Measurements from ENCODE around the gene TES. TPM values are rescaled to one million over a fixed set of nuclear protein-coding genes. Genes with fewer than 3 reads are reported as not detected.

Gene TES
- polyA plus RNA-seq, 4 donors, result 72.8 to 85.7 (median 82.7) TPM

Other genes starting within 250 kb of the TES start
- gene TFEC, start 179.8 kb upstream of the TES start, polyA plus RNA-seq (ENCODE audit: insufficient read length in 4 of 4), result 10 to 100 TPM; 25.6 to 44.0 (median 29.7) TPM

All from right renal pelvis (tissue), 4 donors.